Osteoblast (primary cell): ENCODE data around the gene CACNB2. TPM values are rescaled to one million over a fixed set of nuclear protein-coding genes. Genes with fewer than 3 reads are reported as not detected.
A peak's percentile ranks its signal among the peaks of the same experiment; 100 is the strongest.

Experiments
- DNase-seq: peaks from one replicate; pipeline ENCODE4 v3.0.0; 2011; ENCODE audit warnings: low spot score, mixed read lengths; ENCODE audit not compliant: insufficient read length; ENCODE audit errors: missing footprints
- H2AFZ ChIP-seq: 2 replicates; pipeline ENCODE4 v1.6.0; 2011; ENCODE audit warnings: mild to moderate bottlenecking, low read length
- H3K27ac ChIP-seq: 2 replicates; pipeline ENCODE4 v1.5.1; 2011; ENCODE audit warnings: mild to moderate bottlenecking, low read depth, low read length, moderate library complexity
- H3K27me3 ChIP-seq: 2 replicates; pipeline ENCODE4 v1.6.0; 2012; ENCODE audit warnings: mild to moderate bottlenecking, control low read depth, inconsistent platforms, low read length, moderate library complexity; ENCODE audit not compliant: insufficient read depth
- H3K36me3 ChIP-seq: 2 replicates; pipeline ENCODE4 v1.5.1; 2011; ENCODE audit warnings: mild to moderate bottlenecking, low read length, control low read depth, moderate library complexity; ENCODE audit not compliant: insufficient read depth
- H3K4me1 ChIP-seq: 2 replicates; pipeline ENCODE4 v1.5.1; 2011; ENCODE audit warnings: mild to moderate bottlenecking, low read length, control low read depth, moderate library complexity; ENCODE audit not compliant: insufficient read depth
- H3K4me2 ChIP-seq: 2 replicates; pipeline ENCODE4 v1.6.0; 2011; ENCODE audit warnings: mild to moderate bottlenecking, low read length; ENCODE audit not compliant: insufficient read depth
- H3K4me3 ChIP-seq: fragments of 200-600 bp; sonication (generic); 3 replicates; pipeline ENCODE4 v1.5.1; 2012; ENCODE audit warnings: mild to moderate bottlenecking, low read length, inconsistent platforms; ENCODE audit not compliant: insufficient read depth
- H3K79me2 ChIP-seq: 2 replicates; pipeline ENCODE4 v1.6.0; 2012; ENCODE audit warnings: mild to moderate bottlenecking, low read length, control low read depth, inconsistent platforms; ENCODE audit not compliant: insufficient read depth
- H3K9me3 ChIP-seq: 2 replicates; pipeline ENCODE4 v1.5.1; 2011; ENCODE audit warnings: low read depth, low read length, control low read depth
- H4K20me1 ChIP-seq: 2 replicates; pipeline ENCODE4 v1.6.0; 2012; ENCODE audit warnings: mild to moderate bottlenecking, low read length, control low read depth; ENCODE audit not compliant: insufficient read depth
- total RNA-seq: library from RNA; depleted of rRNA; stranded (reverse); fragments of >200 nt; gene quantifications from 2 replicates; pipeline ENCODE4 v1.2.3, GENCODE V29; 2012
- TF ChIP-seq, protein P1 (sequence below): IDR thresholded peaks from 2 replicates; pipeline ENCODE4 v1.5.1; 2011; ENCODE audit warnings: mild to moderate bottlenecking, low read depth, low read length, moderate library complexity; ENCODE audit errors: extremely low read depth

Gene CACNB2
- total RNA-seq, 1 donor: under 0.01 TPM

DNA sequence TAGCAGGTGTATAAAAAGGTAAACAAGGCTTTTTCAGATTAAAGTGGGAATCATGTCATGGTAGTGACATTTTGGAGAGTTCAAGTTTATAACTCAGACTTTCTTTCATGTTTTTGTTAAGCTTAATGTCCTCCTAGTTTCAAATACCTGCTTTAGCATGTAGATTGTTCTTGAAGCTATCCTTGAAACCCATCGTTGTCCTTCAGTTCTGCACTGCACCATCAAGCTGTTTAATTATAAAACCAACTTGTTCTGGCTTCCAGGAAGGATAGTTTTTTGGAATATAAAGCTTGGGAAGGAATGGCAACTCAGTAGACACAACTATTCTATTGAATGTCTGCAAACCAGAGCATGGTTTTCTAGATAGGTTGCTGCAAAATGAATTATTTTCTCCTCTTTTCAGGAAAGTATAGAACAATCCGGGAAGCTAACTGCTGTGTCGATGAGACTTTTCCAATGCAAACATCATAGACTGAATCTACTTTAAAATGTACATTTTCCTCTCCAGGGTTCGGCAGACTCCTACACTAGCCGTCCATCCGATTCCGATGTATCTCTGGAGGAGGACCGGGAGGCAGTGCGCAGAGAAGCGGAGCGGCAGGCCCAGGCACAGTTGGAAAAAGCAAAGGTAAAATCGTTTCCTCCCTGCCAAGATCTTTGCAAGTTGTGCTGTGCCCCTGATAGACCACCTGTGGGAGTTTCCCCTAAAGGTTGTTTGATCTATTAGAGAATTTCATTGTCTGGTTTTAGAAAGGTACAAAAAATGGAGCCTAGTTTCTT, 261.4 kb downstream of the CACNB2 start:
- H4K20me1 ChIP-seq: no peaks in the 10 kb centered on the region

GRCh38 chr10:18402853-18403252, 262.6 kb downstream of the CACNB2 start:
- H3K4me2 ChIP-seq: no peak overlapping the region
- no peaks in the 10 kb centered on the region for H3K79me2 ChIP-seq
- H3K27ac ChIP-seq: no peak overlapping the region
- no peaks in the 10 kb centered on the region for H3K36me3 ChIP-seq
- TF ChIP-seq, protein P1, sequence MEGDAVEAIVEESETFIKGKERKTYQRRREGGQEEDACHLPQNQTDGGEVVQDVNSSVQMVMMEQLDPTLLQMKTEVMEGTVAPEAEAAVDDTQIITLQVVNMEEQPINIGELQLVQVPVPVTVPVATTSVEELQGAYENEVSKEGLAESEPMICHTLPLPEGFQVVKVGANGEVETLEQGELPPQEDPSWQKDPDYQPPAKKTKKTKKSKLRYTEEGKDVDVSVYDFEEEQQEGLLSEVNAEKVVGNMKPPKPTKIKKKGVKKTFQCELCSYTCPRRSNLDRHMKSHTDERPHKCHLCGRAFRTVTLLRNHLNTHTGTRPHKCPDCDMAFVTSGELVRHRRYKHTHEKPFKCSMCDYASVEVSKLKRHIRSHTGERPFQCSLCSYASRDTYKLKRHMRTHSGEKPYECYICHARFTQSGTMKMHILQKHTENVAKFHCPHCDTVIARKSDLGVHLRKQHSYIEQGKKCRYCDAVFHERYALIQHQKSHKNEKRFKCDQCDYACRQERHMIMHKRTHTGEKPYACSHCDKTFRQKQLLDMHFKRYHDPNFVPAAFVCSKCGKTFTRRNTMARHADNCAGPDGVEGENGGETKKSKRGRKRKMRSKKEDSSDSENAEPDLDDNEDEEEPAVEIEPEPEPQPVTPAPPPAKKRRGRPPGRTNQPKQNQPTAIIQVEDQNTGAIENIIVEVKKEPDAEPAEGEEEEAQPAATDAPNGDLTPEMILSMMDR: no peak
- H3K4me3 ChIP-seq: no peak overlapping the region
- no peak for DNase-seq
- no peak overlapping the region for H2AFZ ChIP-seq
- H3K4me1 ChIP-seq: no peaks in the 10 kb centered on the region
- no peaks in the 10 kb centered on the region for H4K20me1 ChIP-seq
- no peaks in the 10 kb centered on the region for H3K9me3 ChIP-seq
- H3K27me3 ChIP-seq: no peaks in the 10 kb centered on the region

More for the DNA sequence above, 261.4 kb downstream of the CACNB2 start:
- Histone ChIP-seq H3K27me3 (no peaks in the 10 kb centered on the region), H3K36me3 (no peaks in the 10 kb centered on the region), H3K79me2 (no peaks in the 10 kb centered on the region), H3K4me3 (no peak overlapping the region), H3K9me3 (no peaks in the 10 kb centered on the region), H3K4me1 (no peaks in the 10 kb centered on the region), H3K4me2 (no peak overlapping the region), H2AFZ (no peak overlapping the region), H3K27ac (no peak overlapping the region)
- no peak for DNase-seq
- TF ChIP-seq, protein P1: no peak

DNA sequence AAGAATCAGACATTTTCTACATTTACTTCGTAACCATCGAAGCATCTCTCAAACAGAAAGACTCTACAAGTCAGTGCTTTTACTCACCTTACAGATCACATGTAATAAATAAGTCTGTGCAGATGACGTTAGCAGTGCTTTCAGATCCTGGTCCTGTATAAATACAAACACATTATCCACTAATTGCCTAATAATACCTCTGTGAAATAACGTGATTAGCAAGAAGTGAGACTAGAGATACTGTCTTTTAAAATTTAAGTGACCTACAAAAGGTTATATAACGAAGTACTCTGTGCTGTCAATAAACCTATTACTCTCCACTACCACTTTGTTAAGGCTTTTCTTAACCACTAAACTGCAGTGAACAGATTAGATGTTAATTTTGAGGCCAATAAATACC, 264.3 kb downstream of the CACNB2 start:
- TF ChIP-seq, protein P1: no peak
- H3K4me1 ChIP-seq: no peaks in the 10 kb centered on the region

GRCh38 chr10:18406136-18406535, 265.9 kb downstream of the CACNB2 start:
- DNase-seq: no peak
- Histone ChIP-seq H3K27ac (no peak overlapping the region), H2AFZ (no peak overlapping the region), H3K4me2 (no peak overlapping the region), H3K9me3 (no peaks in the 10 kb centered on the region), H4K20me1 (no peaks in the 10 kb centered on the region), H3K27me3 (no peaks in the 10 kb centered on the region), H3K4me3 (no peak overlapping the region), H3K36me3 (no peaks in the 10 kb centered on the region), H3K4me1 (no peaks in the 10 kb centered on the region), H3K79me2 (no peaks in the 10 kb centered on the region)
- TF ChIP-seq, protein P1: no peak

More for the DNA sequence above, 264.3 kb downstream of the CACNB2 start:
- Histone ChIP-seq H2AFZ (no peak overlapping the region), H3K9me3 (no peaks in the 10 kb centered on the region), H3K4me3 (no peak overlapping the region), H3K79me2 (no peaks in the 10 kb centered on the region), H3K4me2 (no peak overlapping the region), H3K27me3 (no peaks in the 10 kb centered on the region), H3K27ac (no peak overlapping the region), H3K36me3 (no peaks in the 10 kb centered on the region), H4K20me1 (no peaks in the 10 kb centered on the region)
- peak; percentile 57 for DNase-seq
